HepG2 (cell line): ENCODE results near the gene GYS2. TPM values are rescaled to one million over a fixed set of nuclear protein-coding genes. Genes with fewer than 3 reads are reported as not detected.

Source experiments
- ATAC-seq: fragments of 200-7000 bp; cut with Tn5 transposase; 3 replicates; pipeline ENCODE4 v1.9.1; 2020; ENCODE audit warnings: mild to moderate bottlenecking, moderate library complexity
- BruUV-seq: library from RNA; stranded (reverse); fragments of 400-500 nt; replicated peaks from 2 replicates; lab custom pipeline; 2021; lab: Mats Ljungman, UMichigan
- CTCF ChIA-PET: fragments of 300-600 bp; formaldehyde crosslinking; extraction: SDS; loops from one replicate; lab custom pipeline; 2021; ENCODE audit warnings: low total read pairs, inconsistent platforms, low intra/inter-chr PET ratio; lab: Yijun Ruan, JAX
- POLR2A ChIA-PET: fragments of 350-600 bp; sonication (Branson Sonifier 250); formaldehyde crosslinking; loops from one replicate; lab custom pipeline; 2020; ENCODE audit warnings: antibody characterized with exemption, inconsistent platforms; lab: Yijun Ruan, JAX
- DNase-seq: peaks from one replicate; pipeline ENCODE4 v3.0.0-alpha.2; 2015; ENCODE audit warnings: low spot score
- FAIRE-seq: peaks from 3 replicates; lab custom pipeline; 2011; peaks lifted over from hg19 to GRCh38; lab: Jason Lieb, UNC
- H2AFZ ChIP-seq: one replicate; pipeline ENCODE4 v1.6.1; 2011; ENCODE audit warnings: low read length, inconsistent platforms
- H3K27ac ChIP-seq: fragments of 300-600 bp; 3 replicates; pipeline ENCODE4 v1.8.0; 2011; ENCODE audit warnings: mixed run types, mild to moderate bottlenecking, mixed read lengths, low read length, inconsistent platforms; ENCODE audit not compliant: insufficient read depth; ENCODE audit errors: extremely low read length
- H3K27me3 ChIP-seq, 2 experiments: fragments of 200-600 bp in 1 of 2; 2 replicates in 1 of 2; 3 replicates in 1 of 2; pipeline versions ENCODE4 v1.6.0 to v1.8.0; 2011; ENCODE audit warnings: low read length in 2 of 2, mild to moderate bottlenecking in 2 of 2, moderate library complexity in 2 of 2, inconsistent platforms in 1 of 2; ENCODE audit not compliant: insufficient read depth in 2 of 2, control insufficient read depth in 1 of 2
- H3K36me3 ChIP-seq, 2 experiments: fragments of 200-600 bp in 1 of 2; replicated peaks in 1 of 2; 2 replicates in 1 of 2; 3 replicates in 1 of 2; pipeline versions ENCODE4 v1.5.1 to v1.8.0; 2011; ENCODE audit warnings: low read length in 2 of 2, inconsistent platforms in 1 of 2; ENCODE audit not compliant: insufficient read depth in 2 of 2, control insufficient read depth in 1 of 2
- H3K4me1 ChIP-seq: 2 replicates; pipeline ENCODE4 v1.5.1; 2012; ENCODE audit warnings: low read length, inconsistent platforms; ENCODE audit not compliant: insufficient read depth
- H3K4me2 ChIP-seq: 2 replicates; pipeline ENCODE4 v1.6.0; 2011; ENCODE audit warnings: low read depth, low read length, inconsistent platforms
- H3K4me3 ChIP-seq, 3 experiments: fragments of 200-600 bp in 1 of 3; sonication (generic), shearing (Covaris generic) in 1 of 3; replicated peaks in 1 of 3; 2 replicates each; pipeline ENCODE4 v1.5.1; 2011 to 2016; ENCODE audit warnings: low read length in 3 of 3, inconsistent platforms in 2 of 3, low read depth in 2 of 3, mild to moderate bottlenecking in 2 of 3, control low read depth in 1 of 3, mixed read lengths in 1 of 3; ENCODE audit not compliant: insufficient read depth in 1 of 3
- H3K79me2 ChIP-seq: one replicate; pipeline ENCODE4 v1.6.1; 2011; ENCODE audit warnings: low read length, inconsistent platforms; ENCODE audit not compliant: insufficient read depth
- H3K9ac ChIP-seq: 2 replicates; pipeline ENCODE4 v1.6.0; 2011; ENCODE audit warnings: mild to moderate bottlenecking, low read depth, low read length, inconsistent platforms; ENCODE audit not compliant: insufficient read depth
- H3K9me3 ChIP-seq: 2 replicates; pipeline ENCODE4 v1.5.1; 2012; ENCODE audit warnings: mild to moderate bottlenecking, low read length
- H4K20me1 ChIP-seq: 2 replicates; pipeline ENCODE4 v1.6.0; 2011; ENCODE audit warnings: inconsistent platforms, mild to moderate bottlenecking, low read length, moderate library complexity; ENCODE audit not compliant: insufficient read depth
- CTCF ChIP-seq: sonication (generic); formaldehyde crosslinking; IDR thresholded peaks from 2 replicates; pipeline ENCODE4 v1.5.0; 2020; ENCODE audit warnings: mild to moderate bottlenecking, missing genetic modification reagents, moderate library complexity
- ETV6 ChIP-seq: sonication (generic); formaldehyde crosslinking; conservative IDR thresholded peaks from 2 replicates; pipeline ENCODE4 v1.4.0; 2020; ENCODE audit warnings: missing genetic modification reagents
- HHEX ChIP-seq: IDR thresholded peaks from 2 replicates; pipeline ENCODE4 v1.6.1; 2016; ENCODE audit warnings: control low read depth
- JUNB ChIP-seq: sonication (generic); formaldehyde crosslinking; IDR thresholded peaks from 2 replicates; pipeline ENCODE4 v1.8.0; 2022; ENCODE audit warnings: missing genetic modification reagents, mild to moderate bottlenecking, borderline replicate concordance
- KLF6 ChIP-seq: IDR thresholded peaks from 2 replicates; pipeline ENCODE4 v1.8.0; 2016; ENCODE audit warnings: missing biosample characterization, missing genetic modification reagents
- NFE2 ChIP-seq: sonication (generic); formaldehyde crosslinking; IDR thresholded peaks from 2 replicates; pipeline ENCODE4 v1.4.0; 2020; ENCODE audit warnings: missing genetic modification reagents
- SKIL ChIP-seq: sonication (generic); formaldehyde crosslinking; IDR thresholded peaks from 2 replicates; pipeline ENCODE4 v1.8.0; 2022; ENCODE audit warnings: missing genetic modification reagents, mild to moderate bottlenecking, moderate library complexity, borderline replicate concordance
- TEF ChIP-seq: sonication (generic); formaldehyde crosslinking; IDR thresholded peaks from 2 replicates; pipeline ENCODE4 v1.5.0; 2020; ENCODE audit warnings: missing genetic modification reagents
- THYN1 ChIP-seq: sonication (generic); formaldehyde crosslinking; IDR thresholded peaks from 2 replicates; pipeline ENCODE4 v1.8.1; 2023; ENCODE audit warnings: low read depth, mild to moderate bottlenecking, moderate library complexity, missing genetic modification reagents, borderline replicate concordance
- ZNF138 ChIP-seq: sonication (generic); formaldehyde crosslinking; IDR thresholded peaks from 2 replicates; pipeline ENCODE4 v1.5.0; 2020; ENCODE audit warnings: mild to moderate bottlenecking, low read depth, missing genetic modification reagents
- ZNF143 ChIP-seq: sonication (generic); formaldehyde crosslinking; IDR thresholded peaks from 2 replicates; pipeline ENCODE4 v1.4.0; 2020; ENCODE audit warnings: missing genetic modification reagents
- ZNF775 ChIP-seq: sonication (generic); formaldehyde crosslinking; IDR thresholded peaks from 2 replicates; pipeline ENCODE4 v1.4.0; 2020; ENCODE audit warnings: missing genetic modification reagents, mild to moderate bottlenecking, moderate library complexity, borderline replicate concordance
- WGBS: methylation state at CpG from one replicate; pipeline ENCODE4 v1.1.6; 2017; ENCODE audit warnings: low lambda C conversion rate; 5-methylcytosine and 5-hydroxymethylcytosine counted together
- in situ Hi-C: cut with HindIII; loops from 2 replicates; pipeline ENCODE4 v1.10.0; 2017; ENCODE audit warnings: low pct_unique_long_range_greater_than_20kb; ENCODE audit not compliant: extremely low pct_ligation_motif_present
- intact Hi-C: fragments of 100-400 bp; cut with micrococcal nuclease; formaldehyde crosslinking; loops from one replicate; pipeline ENCODE4 v1.10.0; 2022; ENCODE audit not compliant: unreplicated experiment
- polyA plus RNA-seq, 8 experiments: library from polyadenylated mRNA; depleted of rRNA in 3 of 8; stranded (reverse) in 7 of 8; unstranded in 1 of 8; fragments of >200 nt; fragmentation: Illumina TruSeq in 4 of 8; extraction: Trizol in 4 of 8; gene quantifications; 2 replicates each; pipeline versions ENCODE4 v1.2.1 to v1.2.3, GENCODE V29; 2011 to 2016; ENCODE audit warnings: low read depth in 4 of 8, missing spikeins in 1 of 8, mixed read lengths in 1 of 8; ENCODE audit not compliant: insufficient read depth in 1 of 8
- total RNA-seq, 5 experiments: library from RNA; depleted of rRNA; stranded (reverse); fragments of >200 nt; fragmentation: Illumina TruSeq; extraction: Trizol; gene quantifications; 2 replicates each; pipeline ENCODE4 v1.2.3, GENCODE V29; 2016; ENCODE audit warnings: low read depth in 1 of 5

GYS2 gene
- total and polyA plus RNA-seq, 2 of the 13 experiments (the other 11 are each of a cell fraction or from before 2014, with no cell fraction given): not detected

GRCh38 chr12:21583587-21583986, 21.1 kb downstream of the GYS2 start:
- POLR2A ChIA-PET: no interaction called here
- no peak for DNase-seq
- H3K4me2 ChIP-seq: no peak overlapping the region
- in situ Hi-C loops (no loop called here), intact Hi-C loops (no loop called here)
- TF ChIP-seq THYN1: no peak
- TF ChIP-seq ZNF775: no peak
- TF ChIP-seq JUNB: no peak
- TF ChIP-seq ZNF138 (CRISPR knock-in tag): no peak
- TF ChIP-seq ETV6 (CRISPR knock-in tag): no peak
- TF ChIP-seq KLF6 (CRISPR knock-in tag): no peak
- TF ChIP-seq HHEX (CRISPR knock-in tag): no peak
- H4K20me1 ChIP-seq: no peaks in the 10 kb centered on the region
- FAIRE-seq: no peak
- H3K79me2 ChIP-seq: no peaks in the 10 kb centered on the region
- no peaks in the 10 kb centered on the region for H3K4me1 ChIP-seq
- no peak for ATAC-seq
- no TSS peak for BruUV-seq
- CTCF ChIA-PET: no interaction called here
- 0 out of 2 replicates have a peak, but pooled peaks cover 4% of the 10 kb centered on the region for H3K9me3 ChIP-seq
- H3K27me3 ChIP-seq: no peaks in the 10 kb centered on the region
- H3K4me3 ChIP-seq: no peak overlapping the region
- H3K9ac ChIP-seq: no peak overlapping the region
- no peaks in the 10 kb centered on the region for H3K36me3 ChIP-seq
- H2AFZ ChIP-seq: no peak overlapping the region
- no peak overlapping the region for H3K27ac ChIP-seq
- WGBS: 45% methylated on average over 4 of the region's 4 CpGs

GRCh38 chr12:21580748-21581516, 23.7 kb downstream of the GYS2 start:
- ChIA-PET CTCF (no interaction called here), POLR2A (no interaction called here)
- Histone ChIP-seq H3K9ac (no peak overlapping the region), H3K4me1 (no peaks in the 10 kb centered on the region), H3K79me2 (no peaks in the 10 kb centered on the region), H3K4me3 (no peak overlapping the region), H3K9me3 (no peaks in the 10 kb centered on the region), H3K27ac (no peak overlapping the region), H2AFZ (no peak overlapping the region), H3K27me3 (no peaks in the 10 kb centered on the region), H3K36me3 (no peaks in the 10 kb centered on the region), H3K4me2 (no peak overlapping the region), H4K20me1 (no peaks in the 10 kb centered on the region)
- in situ Hi-C loops: no loop called here
- ATAC-seq: no peak
- no peak for FAIRE-seq
- DNase-seq: no peak
- no TSS peak for BruUV-seq
- intact Hi-C loops: no loop called here
- WGBS: 61% methylated on average over 4 of the region's 4 CpGs
- TF ChIP-seq ZNF143 (CRISPR knock-in tag) (no peak), TEF (CRISPR knock-in tag) (no peak), CTCF (CRISPR knock-in tag) (no peak), SKIL (CRISPR knock-in tag) (no peak), NFE2 (CRISPR knock-in tag) (no peak)
